Pons (tissue), 1 donor: Measurements from ENCODE around the gene PCDHB14.
A peak's percentile ranks its signal among the peaks of the same experiment; 100 is the strongest.
"Not testable (repeated sequence)": the region's sequence is repeated elsewhere in the genome, so short reads cannot be mapped to it uniquely, and the experiment has no call there.

Experiments
- DNase-seq: peaks from one replicate; pipeline ENCODE4 v3.0.0-alpha.2; 2016; ENCODE audit warnings: low spot score

PCDHB14 gene

DNA sequence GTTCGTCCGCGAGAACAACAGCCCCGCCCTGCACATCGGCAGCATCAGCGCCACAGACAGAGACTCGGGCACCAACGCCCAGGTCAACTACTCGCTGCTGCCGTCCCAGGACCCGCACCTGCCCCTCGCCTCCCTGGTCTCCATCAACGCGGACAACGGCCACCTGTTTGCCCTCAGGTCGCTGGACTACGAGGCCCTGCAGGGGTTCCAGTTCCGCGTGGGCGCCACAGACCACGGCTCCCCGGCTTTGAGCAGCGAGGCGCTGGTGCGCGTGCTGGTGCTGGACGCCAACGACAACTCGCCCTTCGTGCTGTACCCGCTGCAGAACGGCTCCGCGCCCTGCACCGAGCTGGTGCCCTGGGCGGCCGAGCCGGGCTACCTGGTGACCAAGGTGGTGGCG lies 12.9 kb upstream of the PCDHB14 start:
- DNase-seq: not testable (repeated sequence)

DNA sequence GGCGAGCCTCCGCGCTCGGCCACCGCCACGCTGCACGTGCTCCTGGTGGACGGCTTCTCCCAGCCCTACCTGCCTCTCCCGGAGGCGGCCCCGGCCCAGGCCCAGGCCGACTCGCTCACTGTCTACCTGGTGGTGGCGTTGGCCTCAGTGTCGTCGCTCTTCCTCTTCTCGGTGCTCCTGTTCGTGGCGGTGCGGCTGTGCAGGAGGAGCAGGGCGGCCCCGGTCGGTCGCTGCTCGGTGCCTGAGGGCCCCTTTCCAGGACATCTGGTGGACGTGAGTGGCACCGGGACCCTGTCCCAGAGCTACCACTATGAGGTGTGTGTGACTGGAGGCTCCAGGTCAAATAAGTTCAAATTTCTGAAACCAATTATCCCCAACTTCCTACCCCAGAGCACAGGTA lies 12.3 kb upstream of the PCDHB14 start:
- not testable (repeated sequence) for DNase-seq

DNA sequence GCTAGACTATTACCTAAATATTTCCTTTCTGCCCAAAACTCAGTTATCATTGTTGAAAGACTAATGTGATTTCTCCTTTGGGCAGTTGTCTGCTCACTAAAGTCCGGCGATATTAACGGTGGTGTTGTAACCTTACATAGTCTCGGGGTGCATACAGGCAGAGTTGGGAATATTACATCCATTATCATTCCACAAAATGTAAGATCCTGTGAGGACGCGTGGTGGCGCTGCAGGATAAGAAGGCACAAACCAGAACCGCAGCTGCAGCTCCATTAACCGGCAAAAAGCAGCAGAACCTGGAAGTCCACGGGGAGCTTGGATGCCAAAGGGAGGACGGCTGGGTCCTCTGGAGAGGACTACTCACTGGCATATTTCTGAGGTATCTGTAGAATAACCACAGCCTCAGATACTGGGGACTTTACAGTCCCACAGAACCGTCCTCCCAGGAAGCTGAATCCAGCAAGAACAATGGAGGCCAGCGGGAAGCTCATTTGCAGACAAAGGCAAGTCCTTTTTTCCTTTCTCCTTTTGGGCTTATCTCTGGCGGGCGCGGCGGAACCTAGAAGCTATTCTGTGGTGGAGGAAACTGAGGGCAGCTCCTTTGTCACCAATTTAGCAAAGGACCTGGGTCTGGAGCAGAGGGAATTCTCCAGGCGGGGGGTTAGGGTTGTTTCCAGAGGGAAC lies 9.3 kb upstream of the PCDHB14 start, which contains the start of gene PCDHB13:
Gene PCDHB13, plus strand, starts transcription at position 264 of the 684 bp plus-strand sequence. Its CDS starts 205 bp downstream, at position 469.
- peak; percentile 1 for DNase-seq

DNA sequence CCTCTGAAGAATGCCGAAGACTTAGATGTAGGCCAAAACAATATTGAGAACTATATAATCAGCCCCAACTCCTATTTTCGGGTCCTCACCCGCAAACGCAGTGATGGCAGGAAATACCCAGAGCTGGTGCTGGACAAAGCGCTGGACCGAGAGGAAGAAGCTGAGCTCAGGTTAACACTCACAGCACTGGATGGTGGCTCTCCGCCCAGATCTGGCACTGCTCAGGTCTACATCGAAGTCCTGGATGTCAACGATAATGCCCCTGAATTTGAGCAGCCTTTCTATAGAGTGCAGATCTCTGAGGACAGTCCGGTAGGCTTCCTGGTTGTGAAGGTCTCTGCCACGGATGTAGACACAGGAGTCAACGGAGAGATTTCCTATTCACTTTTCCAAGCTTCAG lies 8.6 kb upstream of the PCDHB14 start:
- not testable (repeated sequence) for DNase-seq

DNA sequence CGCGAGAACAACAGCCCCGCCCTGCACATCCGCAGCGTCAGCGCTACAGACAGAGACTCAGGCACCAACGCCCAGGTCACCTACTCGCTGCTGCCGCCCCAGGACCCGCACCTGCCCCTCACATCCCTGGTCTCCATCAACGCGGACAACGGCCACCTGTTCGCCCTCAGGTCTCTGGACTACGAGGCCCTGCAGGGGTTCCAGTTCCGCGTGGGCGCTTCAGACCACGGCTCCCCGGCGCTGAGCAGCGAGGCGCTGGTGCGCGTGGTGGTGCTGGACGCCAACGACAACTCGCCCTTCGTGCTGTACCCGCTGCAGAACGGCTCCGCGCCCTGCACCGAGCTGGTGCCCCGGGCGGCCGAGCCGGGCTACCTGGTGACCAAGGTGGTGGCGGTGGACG lies 7.6 kb upstream of the PCDHB14 start:
- not testable (repeated sequence) for DNase-seq

DNA sequence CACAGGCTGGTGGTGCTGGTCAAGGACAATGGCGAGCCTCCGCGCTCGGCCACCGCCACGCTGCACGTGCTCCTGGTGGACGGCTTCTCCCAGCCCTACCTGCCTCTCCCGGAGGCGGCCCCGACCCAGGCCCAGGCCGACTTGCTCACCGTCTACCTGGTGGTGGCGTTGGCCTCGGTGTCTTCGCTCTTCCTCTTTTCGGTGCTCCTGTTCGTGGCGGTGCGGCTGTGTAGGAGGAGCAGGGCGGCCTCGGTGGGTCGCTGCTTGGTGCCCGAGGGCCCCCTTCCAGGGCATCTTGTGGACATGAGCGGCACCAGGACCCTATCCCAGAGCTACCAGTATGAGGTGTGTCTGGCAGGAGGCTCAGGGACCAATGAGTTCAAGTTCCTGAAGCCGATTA lies 7.1 kb upstream of the PCDHB14 start:
- not testable (repeated sequence) for DNase-seq

DNA sequence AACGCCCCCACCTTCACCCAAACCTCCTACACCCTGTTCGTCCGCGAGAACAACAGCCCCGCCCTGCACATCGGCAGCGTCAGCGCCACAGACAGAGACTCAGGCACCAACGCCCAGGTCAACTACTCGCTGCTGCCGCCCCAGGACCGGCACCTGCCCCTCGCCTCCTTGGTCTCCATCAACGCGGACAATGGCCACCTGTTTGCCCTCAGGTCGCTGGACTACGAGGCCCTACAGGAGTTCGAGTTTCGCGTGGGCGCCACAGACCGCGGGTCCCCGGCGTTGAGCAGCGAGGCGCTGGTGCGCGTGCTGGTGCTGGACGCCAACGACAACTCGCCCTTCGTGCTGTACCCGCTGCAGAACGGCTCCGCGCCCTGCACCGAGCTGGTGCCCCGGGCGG lies 1.7 kb downstream of the PCDHB14 start:
- not testable (repeated sequence) for DNase-seq

DNA sequence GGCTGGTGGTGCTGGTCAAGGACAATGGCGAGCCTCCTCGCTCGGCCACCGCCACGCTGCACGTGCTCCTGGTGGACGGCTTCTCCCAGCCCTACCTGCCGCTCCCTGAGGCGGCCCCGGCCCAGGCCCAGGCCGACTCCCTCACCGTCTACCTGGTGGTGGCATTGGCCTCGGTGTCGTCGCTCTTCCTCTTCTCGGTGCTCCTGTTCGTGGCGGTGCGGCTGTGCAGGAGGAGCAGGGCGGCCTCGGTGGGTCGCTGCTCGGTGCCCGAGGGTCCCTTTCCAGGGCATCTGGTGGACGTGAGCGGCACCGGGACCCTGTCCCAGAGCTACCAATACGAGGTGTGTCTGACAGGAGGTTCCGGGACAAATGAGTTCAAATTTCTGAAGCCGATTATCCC lies 2.3 kb downstream of the PCDHB14 start:
- not testable (repeated sequence) for DNase-seq

DNA sequence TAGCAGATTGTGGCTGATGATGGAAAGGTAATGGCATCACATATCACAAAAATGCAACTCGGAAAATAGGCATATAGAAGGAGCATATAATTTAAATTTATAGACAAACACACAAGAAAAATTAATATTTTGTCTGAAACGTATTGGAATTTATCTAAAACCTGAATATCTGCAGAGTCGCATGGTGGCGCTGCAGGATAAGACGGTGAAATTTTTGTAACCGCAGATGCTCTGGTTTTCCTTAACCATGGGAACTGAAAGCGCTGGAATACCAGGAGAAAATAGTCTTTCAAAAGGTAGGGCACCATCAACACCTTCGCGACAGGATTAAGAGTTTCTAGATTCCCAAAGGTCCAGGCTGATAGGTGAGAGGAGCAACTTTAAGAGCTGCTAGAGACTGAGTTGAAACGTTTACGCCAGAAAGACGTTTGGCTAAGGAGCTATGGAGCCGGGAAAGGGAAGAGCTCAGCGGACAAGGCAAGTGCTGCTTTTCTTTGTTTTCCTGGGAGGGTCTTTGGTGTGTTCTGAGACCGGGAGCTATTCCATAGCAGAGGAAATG lies 11.0 kb downstream of the PCDHB14 start:
- no peak for DNase-seq

DNA sequence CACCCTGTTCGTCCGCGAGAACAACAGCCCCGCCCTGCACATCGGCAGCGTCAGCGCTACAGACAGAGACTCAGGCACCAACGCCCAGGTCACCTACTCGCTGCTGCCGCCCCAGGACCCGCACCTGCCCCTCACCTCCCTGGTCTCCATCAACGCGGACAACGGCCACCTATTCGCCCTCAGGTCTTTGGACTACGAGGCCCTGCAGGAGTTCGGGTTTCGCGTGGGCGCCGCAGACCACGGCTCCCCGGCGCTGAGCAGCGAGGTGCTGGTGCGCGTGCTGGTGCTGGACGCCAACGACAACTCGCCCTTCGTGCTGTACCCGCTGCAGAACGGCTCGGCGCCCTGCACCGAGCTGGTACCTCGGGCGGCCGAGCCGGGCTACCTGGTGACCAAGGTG lies 12.8 kb downstream of the PCDHB14 start:
- not testable (repeated sequence) for DNase-seq

DNA sequence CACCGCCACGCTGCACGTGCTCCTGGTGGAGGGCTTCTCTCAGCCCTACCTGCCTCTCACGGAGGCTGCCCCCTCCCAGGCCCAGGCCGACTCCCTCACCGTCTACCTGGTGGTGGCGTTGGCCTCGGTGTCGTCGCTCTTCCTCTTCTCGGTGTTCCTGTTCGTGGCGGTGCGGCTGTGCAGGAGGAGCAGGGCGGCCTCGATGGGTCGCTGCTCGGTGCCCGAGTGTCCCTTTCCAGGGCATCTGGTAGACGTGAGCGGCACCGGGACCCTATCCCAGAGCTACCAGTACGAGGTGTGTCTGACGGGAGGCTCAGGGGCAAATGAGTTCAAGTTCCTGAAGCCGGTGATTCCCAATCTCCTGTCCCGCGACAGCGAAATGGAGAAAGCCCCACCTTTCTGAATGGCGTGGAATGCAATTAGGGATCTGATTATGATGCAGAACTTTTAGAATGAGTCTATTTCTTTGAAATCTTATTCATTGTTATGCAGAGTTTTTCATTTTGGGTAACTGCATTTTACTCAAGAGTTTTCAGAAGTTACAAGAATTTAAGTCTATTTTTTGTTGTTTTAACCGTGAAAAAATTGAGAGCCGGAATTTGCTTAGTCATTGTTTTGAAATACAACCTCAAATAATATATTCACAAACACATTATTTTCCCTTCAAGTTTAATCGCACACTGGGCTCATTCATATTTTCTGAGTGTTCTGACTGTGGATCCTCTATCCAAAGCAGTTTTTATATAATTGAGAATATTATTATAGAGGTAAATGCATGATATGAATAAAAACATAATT lies 13.6 kb downstream of the PCDHB14 start:
- DNase-seq: no peak

DNA sequence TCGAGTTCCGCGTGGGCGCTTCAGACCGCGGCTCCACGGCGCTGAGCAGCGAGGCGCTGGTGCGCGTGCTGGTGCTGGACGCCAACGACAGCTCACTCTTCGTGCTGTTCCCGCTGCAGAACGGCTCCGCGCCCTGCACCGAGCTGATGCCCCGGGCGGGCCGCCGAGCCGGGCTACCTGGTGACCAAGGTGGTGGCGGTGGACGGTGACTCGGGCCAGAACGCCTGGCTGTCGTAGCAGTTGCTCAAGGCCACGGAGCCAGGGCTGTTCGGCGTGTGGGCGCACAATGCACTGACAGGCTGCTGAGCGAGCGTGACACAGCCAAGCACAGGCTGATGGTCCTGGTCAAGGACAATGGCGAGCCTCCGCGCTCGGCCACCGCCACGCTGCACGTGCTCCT lies 18.4 kb downstream of the PCDHB14 start:
- no peak for DNase-seq

DNA sequence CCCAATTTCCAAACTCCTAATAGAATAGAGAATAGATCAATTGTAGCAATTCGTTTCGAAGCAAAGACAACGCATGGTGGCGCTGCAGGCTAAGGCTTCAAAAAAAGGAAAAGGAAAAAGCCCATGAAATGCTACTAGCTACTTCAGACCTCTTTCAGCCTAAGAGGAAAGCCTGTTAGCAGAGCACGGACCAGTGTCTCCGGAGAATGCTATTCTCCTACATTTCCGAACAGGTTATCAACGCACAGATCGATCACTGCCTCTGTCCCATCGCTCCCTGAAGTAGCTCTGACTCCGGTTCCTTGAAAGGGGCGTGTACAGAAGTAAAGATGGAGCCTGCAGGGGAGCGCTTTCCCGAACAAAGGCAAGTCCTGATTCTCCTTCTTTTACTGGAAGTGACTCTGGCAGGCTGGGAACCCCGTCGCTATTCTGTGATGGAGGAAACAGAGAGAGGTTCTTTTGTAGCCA lies 22.1 kb downstream of the PCDHB14 start, which contains the start of gene PCDHB15:
Gene PCDHB15, plus strand, starts transcription at position 146 of the 468 bp plus-strand sequence. Its CDS starts 184 bp downstream, at position 330.
- peak; percentile 21 for DNase-seq

DNA sequence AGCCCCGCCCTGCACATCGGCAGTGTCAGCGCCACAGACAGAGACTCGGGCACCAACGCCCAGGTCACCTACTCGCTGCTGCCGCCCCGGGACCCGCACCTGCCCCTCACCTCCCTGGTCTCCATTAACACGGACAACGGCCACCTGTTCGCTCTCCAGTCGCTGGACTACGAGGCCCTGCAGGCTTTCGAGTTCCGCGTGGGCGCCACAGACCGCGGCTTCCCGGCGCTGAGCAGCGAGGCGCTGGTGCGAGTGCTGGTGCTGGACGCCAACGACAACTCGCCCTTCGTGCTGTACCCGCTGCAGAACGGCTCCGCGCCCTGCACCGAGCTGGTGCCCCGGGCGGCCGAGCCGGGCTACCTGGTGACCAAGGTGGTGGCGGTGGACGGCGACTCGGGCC lies 23.8 kb downstream of the PCDHB14 start:
- DNase-seq: not testable (repeated sequence)

DNA sequence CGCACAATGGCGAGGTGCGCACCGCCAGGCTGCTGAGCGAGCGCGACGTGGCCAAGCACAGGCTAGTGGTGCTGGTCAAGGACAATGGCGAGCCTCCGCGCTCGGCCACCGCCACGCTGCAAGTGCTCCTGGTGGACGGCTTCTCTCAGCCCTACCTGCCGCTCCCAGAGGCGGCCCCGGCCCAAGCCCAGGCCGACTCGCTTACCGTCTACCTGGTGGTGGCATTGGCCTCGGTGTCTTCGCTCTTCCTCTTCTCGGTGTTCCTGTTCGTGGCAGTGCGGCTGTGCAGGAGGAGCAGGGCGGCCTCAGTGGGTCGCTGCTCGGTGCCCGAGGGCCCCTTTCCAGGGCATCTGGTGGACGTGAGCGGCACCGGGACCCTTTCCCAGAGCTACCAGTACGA lies 24.3 kb downstream of the PCDHB14 start:
- DNase-seq: not testable (repeated sequence)

DNA sequence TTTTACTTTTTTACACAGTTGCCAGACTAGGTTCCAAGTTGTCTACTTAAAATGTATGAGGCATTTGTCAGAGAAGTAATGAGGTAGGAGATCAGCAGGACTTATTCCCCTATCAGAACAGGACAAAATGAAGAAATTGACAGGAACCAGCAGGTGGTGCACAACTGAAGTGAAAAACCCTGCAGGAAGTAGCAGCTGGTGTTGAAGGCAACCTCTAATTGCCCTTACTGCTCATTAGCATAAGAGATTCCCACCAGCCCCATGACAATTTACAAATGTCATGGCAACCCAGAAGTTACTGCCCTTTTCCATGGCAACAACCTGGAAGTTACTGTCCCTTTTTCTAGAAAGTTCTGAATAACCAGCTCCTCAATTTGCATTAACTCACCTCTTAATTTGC lies 27.4 kb downstream of the PCDHB14 start:
- no peak for DNase-seq

DNA sequence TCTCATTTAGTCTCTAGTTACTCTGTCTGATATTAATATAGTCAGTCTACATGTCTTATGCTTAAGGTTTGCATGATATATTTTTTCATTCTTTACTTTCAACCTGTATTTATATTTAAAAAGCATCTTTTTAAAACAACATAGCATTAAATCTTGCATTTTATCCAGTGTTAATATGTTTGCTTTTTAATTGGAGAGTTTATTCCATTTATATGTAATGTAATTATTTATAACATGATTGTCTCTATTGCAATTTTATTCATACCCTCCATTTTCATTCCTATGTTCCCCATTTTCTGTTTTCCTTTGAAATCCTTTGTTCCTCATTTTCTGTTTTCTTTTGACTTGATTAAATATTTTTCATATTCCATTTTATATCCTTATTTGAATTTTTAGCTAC lies 35.3 kb downstream of the PCDHB14 start:
- DNase-seq: no peak

DNA sequence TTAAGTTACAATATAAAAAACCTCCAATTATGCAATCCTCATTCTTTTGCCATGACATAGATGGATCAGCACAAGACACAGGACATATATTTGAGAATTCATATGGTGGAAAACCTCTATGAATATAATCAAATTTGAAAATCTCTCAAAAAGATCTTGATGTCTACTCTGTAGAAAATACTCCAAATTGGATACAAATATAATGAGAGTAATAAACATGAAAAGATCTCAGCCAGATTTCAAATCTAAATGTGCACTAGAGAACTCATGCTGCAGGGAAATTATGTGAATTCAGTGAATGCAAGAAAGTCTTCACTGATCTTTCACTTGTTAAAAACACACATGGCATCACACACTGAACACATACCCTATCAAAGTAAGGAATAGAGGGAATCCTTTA lies 35.8 kb downstream of the PCDHB14 start:
- no peak for DNase-seq

DNA sequence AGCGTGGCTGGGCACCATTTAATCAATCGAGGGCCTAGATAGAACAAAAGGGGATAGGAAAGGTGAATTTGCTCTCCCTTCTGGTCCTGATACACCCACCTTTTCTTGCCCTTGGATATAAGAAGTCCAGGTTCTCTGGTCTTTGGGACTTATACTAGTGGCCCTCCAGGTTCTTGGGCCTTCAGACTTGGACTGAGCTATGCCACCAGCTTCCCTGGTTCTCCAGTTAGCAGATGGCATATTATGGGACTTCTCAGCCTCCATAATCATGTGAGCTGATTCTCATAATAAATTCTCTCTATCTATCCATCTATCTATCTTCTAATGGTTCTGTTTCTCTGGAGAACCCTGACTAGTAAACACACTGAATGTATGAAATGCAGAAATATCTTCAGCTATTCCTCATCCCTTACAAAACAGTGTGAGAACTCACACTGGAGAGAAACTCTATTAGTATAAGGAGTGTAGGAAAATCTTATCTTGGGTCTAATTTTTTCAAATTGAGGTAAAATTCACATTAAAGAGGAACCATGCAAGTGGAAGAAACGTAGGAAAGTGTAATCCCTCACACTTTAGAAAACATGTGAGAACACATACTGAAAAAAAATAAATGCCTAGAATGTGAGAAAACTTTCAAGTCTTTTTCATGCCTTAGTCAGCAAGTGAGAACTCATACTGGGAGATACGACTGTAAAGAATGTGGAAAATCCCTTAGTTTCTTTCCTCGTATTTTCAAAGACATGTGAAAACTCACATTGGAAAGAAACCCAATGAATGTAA lies 37.5 kb downstream of the PCDHB14 start:
- no peak for DNase-seq

DNA sequence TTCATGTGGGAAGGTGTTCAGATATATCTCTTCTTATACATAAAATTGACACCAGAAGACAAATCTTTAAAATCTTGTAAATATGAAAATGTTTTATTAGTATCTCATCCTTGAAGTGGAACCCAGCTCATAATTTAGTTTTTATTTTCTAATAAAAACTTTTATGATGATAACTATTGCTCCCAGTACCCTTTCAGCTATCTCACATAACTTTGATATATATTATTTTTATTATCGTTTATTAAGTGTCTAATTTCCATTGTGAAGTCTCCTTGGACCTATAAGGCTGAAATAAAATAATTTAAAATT lies 38.0 kb downstream of the PCDHB14 start:
- DNase-seq: no peak

DNA sequence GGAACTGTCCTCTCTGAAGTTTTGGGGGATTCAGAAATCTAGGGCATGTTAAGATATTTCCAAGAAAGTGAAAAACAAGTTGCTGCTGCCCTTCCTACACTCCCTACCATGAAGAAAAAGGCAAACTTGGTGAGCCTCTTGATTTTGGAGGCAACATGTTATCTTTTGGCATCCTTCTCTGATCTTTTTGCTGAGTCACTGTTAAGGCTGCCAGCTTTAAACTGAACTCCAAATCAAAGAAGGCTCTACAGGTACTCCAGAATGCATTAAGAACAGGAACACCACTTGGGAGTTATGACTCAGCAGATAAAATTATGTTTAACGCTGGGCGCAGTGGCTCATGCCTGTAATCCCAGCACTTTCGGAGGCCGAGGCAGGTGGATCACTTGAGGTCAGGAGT lies 46.1 kb downstream of the PCDHB14 start:
- DNase-seq: no peak

DNA sequence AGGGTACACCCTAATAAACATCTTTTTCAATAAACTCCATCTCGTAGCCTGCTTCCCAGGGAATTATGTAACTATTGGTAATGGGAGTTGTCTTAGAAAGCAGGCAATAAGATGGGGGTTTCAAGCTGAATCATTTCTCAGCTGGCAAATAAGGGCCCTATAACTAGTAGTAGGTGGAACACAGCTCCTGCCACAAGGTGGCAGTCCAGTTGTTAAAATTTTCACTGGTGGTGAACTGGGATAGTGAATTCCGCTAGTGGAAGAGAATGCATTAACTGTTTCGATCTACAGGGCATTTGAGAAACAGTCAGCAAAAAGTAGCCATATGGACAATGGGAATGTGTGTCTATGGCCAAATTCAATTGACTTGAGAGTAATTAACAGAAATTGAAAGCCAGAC lies 49.8 kb downstream of the PCDHB14 start:
- no peak for DNase-seq
